C1 segment of cervical spinal cord (tissue), 14 donors: ENCODE measurements around the gene ENPP7.

ENCODE experiments used
- DNase-seq, 14 donors: peaks; one replicate each; lab custom pipeline; 2025; lab: John Stamatoyannopoulos, UW

The ENPP7 gene

GRCh38 chr17:79702550-79703236 lies 28.1 kb upstream of the ENPP7 start:
- no peak for DNase-seq

GRCh38 chr17:79704691-79705090 lies 26.1 kb upstream of the ENPP7 start:
- DNase-seq, result no peak

- DNase-seq, result no peak
Measured at GRCh38 chr17:79705674-79706073, 25.1 kb upstream of the ENPP7 start.

- DNase-seq, result peak in 10 of 14 donors; percentile 16 to 86 (median 46)
Measured at GRCh38 chr17:79706931-79707850, 23.6 kb upstream of the ENPP7 start.

- DNase-seq, result peak in 8 of 14 donors; percentile 8 to 44 (median 21)
Measured at GRCh38 chr17:79707931-79708891, 22.5 kb upstream of the ENPP7 start.

- no peak for DNase-seq
Measured at GRCh38 chr17:79711715-79712305, 18.9 kb upstream of the ENPP7 start.

- DNase-seq, result no peak
Measured at GRCh38 chr17:79713391-79713790, 17.4 kb upstream of the ENPP7 start.

- DNase-seq, result no peak
Measured at GRCh38 chr17:79714176-79715097, 16.3 kb upstream of the ENPP7 start.

GRCh38 chr17:79715098-79715942 lies 15.4 kb upstream of the ENPP7 start:
- no peak for DNase-seq

GRCh38 chr17:79715943-79716797 lies 14.6 kb upstream of the ENPP7 start:
- DNase-seq, result no peak

- no peak for DNase-seq
Measured at GRCh38 chr17:79720705-79721292, 9.9 kb upstream of the ENPP7 start.

GRCh38 chr17:79721993-79722671 lies 8.6 kb upstream of the ENPP7 start:
- DNase-seq, result no peak

- DNase-seq, result no peak
Measured at GRCh38 chr17:79722787-79723186, 8.0 kb upstream of the ENPP7 start.

- peak; percentile 13 to 91 (median 80) for DNase-seq
Measured at GRCh38 chr17:79728169-79728907, 2.4 kb upstream of the ENPP7 start.

GRCh38 chr17:79728908-79729471 lies 1.8 kb upstream of the ENPP7 start:
- no peak for DNase-seq

GRCh38 chr17:79729761-79730160 lies 982 bp upstream of the ENPP7 start:
- no peak for DNase-seq
